ENCODE data around the gene ATP6V1G2.

- TF ChIP-seq, protein P1, sequence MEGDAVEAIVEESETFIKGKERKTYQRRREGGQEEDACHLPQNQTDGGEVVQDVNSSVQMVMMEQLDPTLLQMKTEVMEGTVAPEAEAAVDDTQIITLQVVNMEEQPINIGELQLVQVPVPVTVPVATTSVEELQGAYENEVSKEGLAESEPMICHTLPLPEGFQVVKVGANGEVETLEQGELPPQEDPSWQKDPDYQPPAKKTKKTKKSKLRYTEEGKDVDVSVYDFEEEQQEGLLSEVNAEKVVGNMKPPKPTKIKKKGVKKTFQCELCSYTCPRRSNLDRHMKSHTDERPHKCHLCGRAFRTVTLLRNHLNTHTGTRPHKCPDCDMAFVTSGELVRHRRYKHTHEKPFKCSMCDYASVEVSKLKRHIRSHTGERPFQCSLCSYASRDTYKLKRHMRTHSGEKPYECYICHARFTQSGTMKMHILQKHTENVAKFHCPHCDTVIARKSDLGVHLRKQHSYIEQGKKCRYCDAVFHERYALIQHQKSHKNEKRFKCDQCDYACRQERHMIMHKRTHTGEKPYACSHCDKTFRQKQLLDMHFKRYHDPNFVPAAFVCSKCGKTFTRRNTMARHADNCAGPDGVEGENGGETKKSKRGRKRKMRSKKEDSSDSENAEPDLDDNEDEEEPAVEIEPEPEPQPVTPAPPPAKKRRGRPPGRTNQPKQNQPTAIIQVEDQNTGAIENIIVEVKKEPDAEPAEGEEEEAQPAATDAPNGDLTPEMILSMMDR (IDR thresholded peaks at IDR 0.05): no peak
- no peak for TF ChIP-seq POLR2A (IDR thresholded peaks at IDR 0.05)
Observed at GRCh38 chr6:31577579-31577966, 31.2 kb upstream of the ATP6V1G2 start.
